CD14-positive monocyte (primary cell): ENCODE data around the gene SCARB1. TPM values are rescaled to one million over a fixed set of nuclear protein-coding genes. Genes with fewer than 3 reads are reported as not detected.

Experiments used
- DNase-seq, 3 donors: peaks; one replicate each; pipeline ENCODE4 v3.0.0-alpha.2; 2011 to 2022
- H2AFZ ChIP-seq: 2 replicates; pipeline ENCODE4 v1.6.0; 2012; ENCODE audit warnings: mild to moderate bottlenecking, low read depth, low read length, inconsistent platforms; ENCODE audit not compliant: insufficient read depth, poor library complexity, severe bottlenecking
- H3K27ac ChIP-seq, 2 donors: 1 replicate in 1 of 2; 2 replicates in 1 of 2; pipeline ENCODE4 v1.5.1; 2012 to 2013; ENCODE audit warnings: low read length in 2 of 2, control low read depth in 1 of 2, inconsistent platforms in 1 of 2, low read depth in 1 of 2, mild to moderate bottlenecking in 1 of 2
- H3K27me3 ChIP-seq, 2 donors: one replicate each; pipeline versions ENCODE4 v1.6.0 to v1.6.1; 2011 to 2013; ENCODE audit warnings: low read length in 2 of 2; ENCODE audit not compliant: control insufficient read depth in 2 of 2, insufficient read depth in 2 of 2
- H3K36me3 ChIP-seq, 2 donors: replicated peaks in 1 of 2; 1 replicate in 1 of 2; 2 replicates in 1 of 2; pipeline versions ENCODE4 v1.5.1 to v1.6.1; 2012 to 2013; ENCODE audit warnings: low read length in 2 of 2, control low read depth in 1 of 2, inconsistent platforms in 1 of 2, mild to moderate bottlenecking in 1 of 2; ENCODE audit not compliant: insufficient read depth in 2 of 2, control insufficient read depth in 1 of 2
- H3K4me1 ChIP-seq, 2 donors: 1 replicate in 1 of 2; 2 replicates in 1 of 2; pipeline versions ENCODE4 v1.5.1 to v1.6.1; 2012 to 2013; ENCODE audit warnings: low read length in 2 of 2, control low read depth in 1 of 2, inconsistent platforms in 1 of 2, mild to moderate bottlenecking in 1 of 2, moderate library complexity in 1 of 2; ENCODE audit not compliant: insufficient read depth in 2 of 2, control insufficient read depth in 1 of 2
- H3K4me2 ChIP-seq: replicated peaks from 2 replicates; pipeline ENCODE3; 2012; ENCODE audit warnings: low read length, moderate library complexity, mild to moderate bottlenecking; ENCODE audit not compliant: poor library complexity, severe bottlenecking; ENCODE audit errors: extremely low read depth
- H3K4me3 ChIP-seq, 3 experiments: fragments of 200-600 bp in 1 of 3; sonication (generic) in 1 of 3; replicated peaks in 1 of 3; 1 replicate in 2 of 3; 2 replicates in 1 of 3; pipeline ENCODE4 v1.5.1; 2011 to 2013; ENCODE audit warnings: low read length in 3 of 3, mild to moderate bottlenecking in 3 of 3, control low read depth in 2 of 3, low read depth in 2 of 3, inconsistent platforms in 1 of 3, moderate library complexity in 1 of 3
- H3K79me2 ChIP-seq: 2 replicates; pipeline ENCODE4 v1.6.0; 2012; ENCODE audit warnings: mild to moderate bottlenecking, control low read depth, inconsistent platforms, low read length, moderate library complexity; ENCODE audit not compliant: insufficient read depth
- H3K9ac ChIP-seq: 2 replicates; pipeline ENCODE4 v1.6.0; 2017; ENCODE audit warnings: low read length, mild to moderate bottlenecking; ENCODE audit not compliant: insufficient read depth, poor library complexity, severe bottlenecking
- H3K9me3 ChIP-seq, 2 donors: replicated peaks in 1 of 2; 1 replicate in 1 of 2; 2 replicates in 1 of 2; pipeline versions ENCODE4 v1.5.1 to v1.6.1; 2012 to 2013; ENCODE audit warnings: low read length in 2 of 2, control low read depth in 1 of 2; ENCODE audit not compliant: control insufficient read depth in 1 of 2, insufficient read depth in 1 of 2
- H4K20me1 ChIP-seq: 2 replicates; pipeline ENCODE4 v1.6.0; 2012; ENCODE audit warnings: mild to moderate bottlenecking, low read length, control low read depth, moderate library complexity; ENCODE audit not compliant: insufficient read depth
- H3K27ac Mint-ChIP-seq, 7 donors: one replicate each; pipeline ENCODE4 v1.8.0; 2020; ENCODE audit warnings: mild to moderate bottlenecking in 7 of 7, mixed read lengths in 7 of 7, moderate library complexity in 6 of 7, inconsistent platforms in 2 of 7
- H3K27me3 Mint-ChIP-seq, 3 donors: one replicate each; pipeline ENCODE4 v1.8.0; 2021 to 2022; ENCODE audit warnings: low read depth in 3 of 3, mild to moderate bottlenecking in 3 of 3, mixed read lengths in 3 of 3, moderate library complexity in 3 of 3, inconsistent platforms in 1 of 3
- H3K36me3 Mint-ChIP-seq, 2 donors: one replicate each; pipeline ENCODE4 v1.8.0; 2020; ENCODE audit warnings: mixed read lengths in 2 of 2, inconsistent platforms in 1 of 2, mild to moderate bottlenecking in 1 of 2
- H3K4me1 Mint-ChIP-seq: one replicate; pipeline ENCODE4 v1.8.0; 2020; ENCODE audit warnings: mild to moderate bottlenecking, mixed read lengths
- H3K4me3 Mint-ChIP-seq, 2 donors: one replicate each; pipeline ENCODE4 v1.8.0; 2020; ENCODE audit warnings: mild to moderate bottlenecking in 2 of 2, mixed read lengths in 2 of 2, moderate library complexity in 1 of 2
- H3K9me3 Mint-ChIP-seq, 7 donors: one replicate each; pipeline ENCODE4 v1.8.0; 2020 to 2022; ENCODE audit warnings: mixed read lengths in 7 of 7, mild to moderate bottlenecking in 6 of 7, moderate library complexity in 6 of 7, inconsistent platforms in 2 of 7
- CTCF ChIP-seq: fragments of 200-600 bp; IDR thresholded peaks from one replicate; pipeline ENCODE4 v1.8.0; 2022; ENCODE audit warnings: antibody characterized with exemption, mild to moderate bottlenecking
- WGBS: methylation state at CpG from one replicate; pipeline ENCODE4 v1.1.5; 2013; ENCODE audit warnings: missing lambda C conversion rate; ENCODE audit not compliant: insufficient coverage; 5-methylcytosine and 5-hydroxymethylcytosine counted together
- intact Hi-C, 2 donors: fragments of 100-400 bp; cut with micrococcal nuclease; formaldehyde crosslinking; loops; one replicate each; pipeline versions ENCODE4 v1.15.0 to v1.15.1; 2023
- polyA plus RNA-seq, 3 donors: library from polyadenylated mRNA; depleted of rRNA in 1 of 3; unstranded in 2 of 3; stranded (reverse) in 1 of 3; fragments of 300-500 nt in 2 of 3; fragments of >200 nt in 1 of 3; fragmentation: Illumina TruSeq in 2 of 3; gene quantifications; 1 replicate in 2 of 3; 2 replicates in 1 of 3; pipeline ENCODE4 v1.2.3, GENCODE V29; 2012 to 2021

Gene SCARB1
- polyA plus RNA-seq, 3 donors = 13.1 to 34.3 (median 15.2) TPM

GRCh38 chr12:124876171-124876570, 12.5 kb upstream of the SCARB1 start:
- Histone ChIP-seq H2AFZ (no peak overlapping the region), H3K79me2 (no peaks in the 10 kb centered on the region), H3K4me2 (no peak overlapping the region), H3K27ac (no peak overlapping the region), H4K20me1 (no peaks in the 10 kb centered on the region), H3K9ac (no peak overlapping the region), H3K4me3 (no peak overlapping the region), H3K9me3 (no peaks in the 10 kb centered on the region), H3K36me3 (no peaks in the 10 kb centered on the region), H3K4me1 (peaks cover 28 to 40% of the 10 kb centered on the region in 2 donors), H3K27me3 (no peaks in the 10 kb centered on the region)
- intact Hi-C loops = no loop called here
- H3K4me1 Mint-ChIP-seq = peaks cover 38% of the 10 kb centered on the region
- WGBS = 83% methylated on average over 1 of the region's 2 CpGs
- no peak for TF ChIP-seq CTCF
- H3K9me3 Mint-ChIP-seq = no peaks in the 10 kb centered on the region
- no peak overlapping the region for H3K27ac Mint-ChIP-seq
- DNase-seq = no peak
- H3K36me3 Mint-ChIP-seq = no peaks in the 10 kb centered on the region
- peaks cover 0 to 5% (median 3%) of the 10 kb centered on the region in 3 donors for H3K27me3 Mint-ChIP-seq
- no peak overlapping the region for H3K4me3 Mint-ChIP-seq

- peaks cover 34% of the 10 kb centered on the region for H3K4me1 Mint-ChIP-seq
- no peak for DNase-seq
- no peaks in the 10 kb centered on the region for H3K79me2 ChIP-seq
- H3K27ac ChIP-seq = no peak overlapping the region
- intact Hi-C loops = no loop called here
- no peaks in the 10 kb centered on the region for H3K9me3 ChIP-seq
- H3K4me3 ChIP-seq = no peak overlapping the region
- H3K27me3 ChIP-seq = no peaks in the 10 kb centered on the region
- H3K36me3 Mint-ChIP-seq = no peaks in the 10 kb centered on the region
- no peak overlapping the region for H3K4me2 ChIP-seq
- H3K36me3 ChIP-seq = no peaks in the 10 kb centered on the region
- H3K4me3 Mint-ChIP-seq = no peak overlapping the region
- TF ChIP-seq CTCF = no peak
- H3K4me1 ChIP-seq = peaks cover 24 to 36% of the 10 kb centered on the region in 2 donors
- H3K27me3 Mint-ChIP-seq = peaks cover 0 to 5% (median 3%) of the 10 kb centered on the region in 3 donors
- H3K9me3 Mint-ChIP-seq = no peaks in the 10 kb centered on the region
- no peak overlapping the region for H2AFZ ChIP-seq
- WGBS = 100% methylated on average over 1 of the region's 2 CpGs
- H4K20me1 ChIP-seq = no peaks in the 10 kb centered on the region
- H3K27ac Mint-ChIP-seq = no peak overlapping the region
- no peak overlapping the region for H3K9ac ChIP-seq
Observed at GRCh38 chr12:124875803-124876132, 12.1 kb upstream of the SCARB1 start.
